ENCODE measurements around the gene RIF1.

Gene RIF1

GRCh38 chr2:151470556-151470955 is 60.9 kb downstream of the RIF1 start:
- FAIRE-seq = no peak
- no peak for TF ChIP-seq POLR2A (IDR thresholded peaks at IDR 0.05; ENCODE audit: low read depth, low read length)
- no peak for DNase-seq (ENCODE audit: insufficient read length, low spot score)

- FAIRE-seq (no peak), DNase-seq (ENCODE audit: insufficient read length, low spot score) (no peak)
- no peak for TF ChIP-seq POLR2A (IDR thresholded peaks at IDR 0.05; ENCODE audit: low read depth, low read length)
Observed at GRCh38 chr2:151472966-151473365, 63.3 kb downstream of the RIF1 start.

- DNase-seq (ENCODE audit: insufficient read length, low spot score) = no peak
- TF ChIP-seq POLR2A (IDR thresholded peaks at IDR 0.05; ENCODE audit: low read depth, low read length) = no peak
- no peak for FAIRE-seq
Observed at GRCh38 chr2:151475071-151475470, 65.4 kb downstream of the RIF1 start.

- FAIRE-seq (no peak), DNase-seq (ENCODE audit: insufficient read length, low spot score) (no peak)
- TF ChIP-seq POLR2A (IDR thresholded peaks at IDR 0.05; ENCODE audit: low read depth, low read length) = no peak
Observed at GRCh38 chr2:151476287-151476686, 66.6 kb downstream of the RIF1 start.

GRCh38 chr2:151478011-151478410 is 68.3 kb downstream of the RIF1 start:
- FAIRE-seq = peak; percentile 90
- no peak for TF ChIP-seq POLR2A (IDR thresholded peaks at IDR 0.05; ENCODE audit: low read depth, low read length)
- DNase-seq (ENCODE audit: insufficient read length, low spot score) = peak; percentile 19

GRCh38 chr2:151481744-151482143 is 72.0 kb downstream of the RIF1 start:
- FAIRE-seq (no peak), DNase-seq (ENCODE audit: insufficient read length, low spot score) (no peak)
- TF ChIP-seq POLR2A (IDR thresholded peaks at IDR 0.05; ENCODE audit: low read depth, low read length) = no peak

- no peak for DNase-seq (ENCODE audit: insufficient read length, low spot score)
- peak; percentile 20 for FAIRE-seq
- no peak for TF ChIP-seq POLR2A (IDR thresholded peaks at IDR 0.05; ENCODE audit: low read depth, low read length)
Observed at GRCh38 chr2:151482171-151482725, 72.5 kb downstream of the RIF1 start.

GRCh38 chr2:151483546-151483945 is 73.8 kb downstream of the RIF1 start:
- FAIRE-seq = no peak
- no peak for TF ChIP-seq POLR2A (IDR thresholded peaks at IDR 0.05; ENCODE audit: low read depth, low read length)
- no peak for DNase-seq (ENCODE audit: insufficient read length, low spot score)

- FAIRE-seq (no peak), DNase-seq (ENCODE audit: insufficient read length, low spot score) (no peak)
- TF ChIP-seq POLR2A (IDR thresholded peaks at IDR 0.05; ENCODE audit: low read depth, low read length) = no peak
Observed at GRCh38 chr2:151484100-151484499, 74.4 kb downstream of the RIF1 start.

- DNase-seq (ENCODE audit: insufficient read length, low spot score) (no peak), FAIRE-seq (no peak)
- TF ChIP-seq POLR2A (IDR thresholded peaks at IDR 0.05; ENCODE audit: low read depth, low read length) = no peak
Observed at GRCh38 chr2:151486053-151486452, 76.4 kb downstream of the RIF1 start.

- TF ChIP-seq POLR2A (IDR thresholded peaks at IDR 0.05; ENCODE audit: low read depth, low read length) = no peak
- DNase-seq (ENCODE audit: insufficient read length, low spot score) (no peak), FAIRE-seq (no peak)
Observed at GRCh38 chr2:151490276-151490675, 80.6 kb downstream of the RIF1 start.

- FAIRE-seq (no peak), DNase-seq (ENCODE audit: insufficient read length, low spot score) (no peak)
- no peak for TF ChIP-seq POLR2A (IDR thresholded peaks at IDR 0.05; ENCODE audit: low read depth, low read length)
Observed at GRCh38 chr2:151491496-151491895, 81.8 kb downstream of the RIF1 start.

GRCh38 chr2:151498178-151498577 is 88.5 kb downstream of the RIF1 start:
- FAIRE-seq (no peak), DNase-seq (ENCODE audit: insufficient read length, low spot score) (no peak)
- no peak for TF ChIP-seq POLR2A (IDR thresholded peaks at IDR 0.05; ENCODE audit: low read depth, low read length)

- no peak for DNase-seq (ENCODE audit: insufficient read length, low spot score)
- no peak for FAIRE-seq
- no peak for TF ChIP-seq POLR2A (IDR thresholded peaks at IDR 0.05; ENCODE audit: low read depth, low read length)
Observed at GRCh38 chr2:151506170-151506569, 96.5 kb downstream of the RIF1 start.

- no peak for FAIRE-seq
- no peak for TF ChIP-seq POLR2A (IDR thresholded peaks at IDR 0.05; ENCODE audit: low read depth, low read length)
- no peak for DNase-seq (ENCODE audit: insufficient read length, low spot score)
Observed at GRCh38 chr2:151508519-151508918, 98.8 kb downstream of the RIF1 start.

- DNase-seq (ENCODE audit: insufficient read length, low spot score) (no peak), FAIRE-seq (peak; percentile 64)
- TF ChIP-seq POLR2A (IDR thresholded peaks at IDR 0.05; ENCODE audit: low read depth, low read length) = no peak
Observed at GRCh38 chr2:151518802-151519201, 109.1 kb downstream of the RIF1 start.
